Gastroesophageal sphincter (tissue), 3 donors: Measurements from ENCODE around the gene LOXHD1.

Experiments used
- EP300 ChIP-seq: sonication (generic); formaldehyde crosslinking; IDR thresholded peaks from one replicate; pipeline ENCODE4 v1.6.1; 2017; ENCODE audit warnings: antibody characterized with exemption, mild to moderate bottlenecking
- POLR2A ChIP-seq, 2 donors: fragments of 450-650 bp; IDR thresholded peaks; one replicate each; pipeline ENCODE4 v1.6.1; 2017; ENCODE audit warnings: antibody characterized with exemption in 2 of 2, mild to moderate bottlenecking in 2 of 2, moderate library complexity in 1 of 2
- TF ChIP-seq, protein P1 (sequence below), 4 experiments: fragments of 200-600 bp in 2 of 4; fragments of 450-650 bp in 2 of 4; sonication (generic) in 1 of 4; IDR thresholded peaks; one replicate each; pipeline ENCODE4 v1.5.1; 2017 to 2019; ENCODE audit warnings: antibody characterized with exemption in 4 of 4, mild to moderate bottlenecking in 2 of 4, moderate library complexity in 2 of 4

DNA sequence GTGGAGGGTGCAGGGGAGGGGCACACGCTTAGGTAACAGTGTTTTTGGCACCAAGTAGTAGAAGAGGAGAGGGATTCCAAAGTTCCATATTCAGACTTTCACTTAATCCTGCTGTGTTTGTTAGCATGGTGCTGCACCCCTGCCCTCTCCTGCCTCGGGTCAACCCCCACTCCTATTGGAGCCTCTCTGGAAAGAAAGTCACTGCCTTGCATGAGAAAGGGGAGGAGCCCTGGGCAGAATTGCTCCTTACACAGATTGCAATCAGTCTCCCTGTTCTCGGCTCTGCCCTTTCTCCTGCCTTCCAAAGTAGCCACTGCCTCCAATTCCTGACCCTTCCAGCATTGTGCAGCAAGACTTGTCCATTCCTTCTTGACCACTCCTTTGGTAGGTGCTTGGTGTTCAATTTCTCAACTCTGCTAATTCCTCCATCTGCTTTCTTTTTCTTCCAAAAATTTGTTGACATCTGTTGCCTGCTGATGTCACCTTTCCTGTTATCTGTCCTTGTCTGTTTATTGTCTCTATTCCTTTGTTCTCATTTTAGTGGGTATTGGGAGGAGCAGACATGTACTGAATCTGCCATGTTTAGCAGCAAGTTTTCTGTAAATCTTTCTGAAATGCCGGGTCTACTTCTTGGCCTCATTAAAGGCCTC, 225.4 kb downstream of the LOXHD1 start:
- TF ChIP-seq, protein P1, sequence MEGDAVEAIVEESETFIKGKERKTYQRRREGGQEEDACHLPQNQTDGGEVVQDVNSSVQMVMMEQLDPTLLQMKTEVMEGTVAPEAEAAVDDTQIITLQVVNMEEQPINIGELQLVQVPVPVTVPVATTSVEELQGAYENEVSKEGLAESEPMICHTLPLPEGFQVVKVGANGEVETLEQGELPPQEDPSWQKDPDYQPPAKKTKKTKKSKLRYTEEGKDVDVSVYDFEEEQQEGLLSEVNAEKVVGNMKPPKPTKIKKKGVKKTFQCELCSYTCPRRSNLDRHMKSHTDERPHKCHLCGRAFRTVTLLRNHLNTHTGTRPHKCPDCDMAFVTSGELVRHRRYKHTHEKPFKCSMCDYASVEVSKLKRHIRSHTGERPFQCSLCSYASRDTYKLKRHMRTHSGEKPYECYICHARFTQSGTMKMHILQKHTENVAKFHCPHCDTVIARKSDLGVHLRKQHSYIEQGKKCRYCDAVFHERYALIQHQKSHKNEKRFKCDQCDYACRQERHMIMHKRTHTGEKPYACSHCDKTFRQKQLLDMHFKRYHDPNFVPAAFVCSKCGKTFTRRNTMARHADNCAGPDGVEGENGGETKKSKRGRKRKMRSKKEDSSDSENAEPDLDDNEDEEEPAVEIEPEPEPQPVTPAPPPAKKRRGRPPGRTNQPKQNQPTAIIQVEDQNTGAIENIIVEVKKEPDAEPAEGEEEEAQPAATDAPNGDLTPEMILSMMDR (IDR thresholded peaks at IDR 0.05): no peak
- TF ChIP-seq POLR2A (IDR thresholded peaks at IDR 0.05) (no peak), EP300 (no peak)
